ENCODE measurements around the gene KCNIP3. TPM values are rescaled to one million over a fixed set of nuclear protein-coding genes. Genes with fewer than 3 reads are reported as not detected.

Gene KCNIP3
- total RNA-seq, 1 donor from 2014 or later: under 0.01 TPM

GRCh38 chr2:95356821-95357700 is 59.9 kb downstream of the KCNIP3 start:
- no peak overlapping the region for H3K4me3 ChIP-seq (ENCODE audit: low read depth, low read length)
- DNase-seq (ENCODE audit: low read depth) (no peak), FAIRE-seq (no peak)
- no peaks in the 10 kb centered on the region for H3K36me3 ChIP-seq (ENCODE audit: control insufficient read depth, insufficient read depth, low read length)
- H3K27me3 ChIP-seq (ENCODE audit: control insufficient read depth, insufficient read depth, low read length): no peaks in the 10 kb centered on the region
- no peak for TF ChIP-seq CTCF (IDR thresholded peaks at IDR 0.05; ENCODE audit: insufficient read depth, low read length, severe bottlenecking)

DNA sequence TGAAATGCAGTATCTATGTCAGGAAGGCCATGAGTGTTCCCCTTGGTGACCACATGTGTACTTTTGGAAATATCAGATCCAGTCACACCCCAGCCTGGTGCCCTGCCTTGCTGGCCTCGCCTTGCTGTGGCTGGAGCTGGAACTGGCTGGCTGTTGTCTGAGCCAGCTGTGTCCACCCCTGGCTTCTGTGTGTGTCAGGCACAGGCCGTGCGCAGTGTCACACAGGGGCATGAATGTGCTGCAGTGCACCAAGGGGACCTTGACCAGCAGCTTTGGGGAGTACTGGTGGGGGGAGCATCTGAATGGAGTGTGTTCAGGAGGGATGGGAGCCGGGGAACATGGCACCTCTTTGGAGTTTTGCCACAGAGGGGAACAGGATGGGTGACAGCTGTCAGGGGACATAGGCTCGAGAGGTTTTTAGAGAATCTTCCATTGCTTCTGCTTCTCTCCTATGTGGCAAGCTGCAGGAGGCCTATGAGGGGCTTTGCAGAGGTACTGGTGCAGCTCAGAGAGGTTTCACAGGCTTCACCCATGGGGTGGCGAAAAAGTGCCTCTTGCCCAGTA is 60.7 kb downstream of the KCNIP3 start:
- Histone ChIP-seq H3K36me3 (ENCODE audit: control insufficient read depth, insufficient read depth, low read length) (no peaks in the 10 kb centered on the region), H3K27me3 (ENCODE audit: control insufficient read depth, insufficient read depth, low read length) (no peaks in the 10 kb centered on the region), H3K4me3 (ENCODE audit: low read depth, low read length) (no peak overlapping the region)
- DNase-seq (ENCODE audit: low read depth) (no peak), FAIRE-seq (no peak)
- TF ChIP-seq CTCF (IDR thresholded peaks at IDR 0.05; ENCODE audit: insufficient read depth, low read length, severe bottlenecking): no peak

DNA sequence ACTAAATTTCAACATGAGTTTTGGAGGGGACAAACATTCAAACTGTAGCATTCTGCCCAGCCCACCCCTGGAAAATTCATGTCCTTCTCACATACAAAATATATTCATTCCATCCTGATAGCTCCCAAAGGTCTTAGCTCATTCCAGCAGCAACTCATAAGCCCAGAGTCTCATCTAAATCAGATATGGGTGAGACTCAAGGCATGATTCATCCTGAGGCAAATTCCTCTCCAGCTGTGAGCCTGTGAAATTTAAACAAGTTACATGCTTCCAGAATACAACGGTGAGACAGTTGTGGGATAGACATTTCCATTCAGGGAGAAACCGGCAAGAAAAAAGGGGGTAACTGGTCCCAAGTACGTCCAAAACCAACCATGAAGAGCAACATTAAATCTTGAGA is 61.9 kb downstream of the KCNIP3 start:
- no peak overlapping the region for H3K4me3 ChIP-seq (ENCODE audit: low read depth, low read length)
- H3K36me3 ChIP-seq (ENCODE audit: control insufficient read depth, insufficient read depth, low read length): no peaks in the 10 kb centered on the region
- DNase-seq (ENCODE audit: low read depth) (peak; percentile 19), FAIRE-seq (no peak)
- H3K27me3 ChIP-seq (ENCODE audit: control insufficient read depth, insufficient read depth, low read length): no peaks in the 10 kb centered on the region
- no peak for TF ChIP-seq CTCF (IDR thresholded peaks at IDR 0.05; ENCODE audit: insufficient read depth, low read length, severe bottlenecking)

DNA sequence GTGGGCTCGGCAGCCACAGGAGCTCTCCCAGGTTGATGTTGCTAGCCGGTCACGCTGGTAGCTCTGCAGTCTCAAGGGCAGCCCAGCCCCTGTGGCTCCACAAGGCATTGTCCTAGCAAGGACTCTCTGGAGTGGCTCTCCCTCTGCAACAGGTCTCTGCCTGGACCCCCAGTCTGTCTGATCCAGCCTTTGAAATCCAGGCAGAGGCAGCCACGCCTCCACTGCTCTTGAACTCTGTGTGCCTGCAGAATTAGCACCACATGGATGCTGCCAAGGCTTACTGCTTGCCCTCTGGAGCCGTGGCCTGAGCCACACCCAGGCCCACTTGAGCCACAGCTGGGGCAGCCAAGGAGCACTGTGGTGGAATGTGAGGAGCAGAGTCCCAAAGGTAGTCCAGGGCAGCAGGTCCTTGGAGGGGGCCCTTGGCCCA is 62.4 kb downstream of the KCNIP3 start:
- no peak for TF ChIP-seq CTCF (IDR thresholded peaks at IDR 0.05; ENCODE audit: insufficient read depth, low read length, severe bottlenecking)
- DNase-seq (ENCODE audit: low read depth) (no peak), FAIRE-seq (no peak)
- Histone ChIP-seq H3K36me3 (ENCODE audit: control insufficient read depth, insufficient read depth, low read length) (no peaks in the 10 kb centered on the region), H3K27me3 (ENCODE audit: control insufficient read depth, insufficient read depth, low read length) (no peaks in the 10 kb centered on the region), H3K4me3 (ENCODE audit: low read depth, low read length) (no peak overlapping the region)

- DNase-seq (ENCODE audit: low read depth) (no peak), FAIRE-seq (no peak)
- no peak overlapping the region for H3K4me3 ChIP-seq (ENCODE audit: low read depth, low read length)
- TF ChIP-seq CTCF (IDR thresholded peaks at IDR 0.05; ENCODE audit: insufficient read depth, low read length, severe bottlenecking): no peak
- no peaks in the 10 kb centered on the region for H3K27me3 ChIP-seq (ENCODE audit: control insufficient read depth, insufficient read depth, low read length)
- no peaks in the 10 kb centered on the region for H3K36me3 ChIP-seq (ENCODE audit: control insufficient read depth, insufficient read depth, low read length)
Observed at GRCh38 chr2:95361216-95361980, 64.3 kb downstream of the KCNIP3 start.

All from bronchial epithelial cell (primary cell).